NB4 (cell line): ENCODE data around the gene USP6NL.

Experiments
- DNase-seq: peaks from one replicate; pipeline ENCODE4 v3.0.0; 2010; ENCODE audit warnings: low read depth
- H3K4me3 ChIP-seq: one replicate; pipeline ENCODE4 v1.5.1; 2011; ENCODE audit warnings: mild to moderate bottlenecking, low read depth, low read length, moderate library complexity
- MYC ChIP-seq: IDR thresholded peaks from 2 replicates; pipeline ENCODE4 v1.6.1; 2011; ENCODE audit warnings: low read depth, low read length
- POLR2A ChIP-seq: IDR thresholded peaks from 2 replicates; pipeline ENCODE4 v1.6.1; 2011; ENCODE audit warnings: mild to moderate bottlenecking; ENCODE audit not compliant: insufficient read length; ENCODE audit errors: extremely low read depth
- TF ChIP-seq, protein P1 (sequence below): IDR thresholded peaks from 2 replicates; pipeline ENCODE4 v1.6.1; 2011; ENCODE audit warnings: low read depth, low read length
- TF ChIP-seq, protein P2 (sequence below): IDR thresholded peaks from one replicate; pipeline ENCODE4 v1.5.1; 2012; ENCODE audit warnings: low read depth, low read length

The USP6NL gene

DNA sequence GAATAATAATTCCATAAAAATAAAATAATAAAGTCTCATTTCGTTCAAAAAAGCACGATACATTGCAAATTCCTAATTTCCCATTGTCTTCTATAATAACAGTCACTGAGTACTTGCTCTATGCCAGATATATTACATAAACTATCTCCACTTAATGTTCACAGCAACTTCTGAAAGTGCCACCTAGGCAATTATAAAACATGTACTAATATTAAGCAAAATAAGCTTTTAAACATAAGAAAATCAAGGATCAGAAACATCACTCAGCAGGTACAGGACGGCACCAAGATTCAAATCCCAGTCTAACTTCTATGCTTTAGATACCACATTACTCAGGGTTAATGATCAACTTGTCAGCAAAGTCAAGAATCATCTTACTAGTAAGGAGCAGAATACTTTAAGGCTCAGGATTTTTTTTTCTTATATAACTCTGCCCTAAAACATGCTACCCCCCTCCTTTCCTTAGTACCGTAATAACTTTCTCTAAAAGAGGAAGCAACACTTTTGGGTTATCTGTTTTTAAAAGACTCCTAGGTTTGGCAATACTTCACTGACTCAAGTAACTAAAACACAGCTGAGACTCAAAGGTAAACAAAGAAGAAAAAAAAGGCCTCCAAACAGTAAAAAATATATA is 51.3 kb downstream of the USP6NL start:
- peak; percentile 67 for DNase-seq
- H3K4me3 ChIP-seq, result no peak overlapping the region
- TF ChIP-seq, protein P1, sequence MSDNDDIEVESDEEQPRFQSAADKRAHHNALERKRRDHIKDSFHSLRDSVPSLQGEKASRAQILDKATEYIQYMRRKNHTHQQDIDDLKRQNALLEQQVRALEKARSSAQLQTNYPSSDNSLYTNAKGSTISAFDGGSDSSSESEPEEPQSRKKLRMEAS, result no peak
- TF ChIP-seq POLR2A (no peak), MYC (no peak)
- TF ChIP-seq, protein P2, sequence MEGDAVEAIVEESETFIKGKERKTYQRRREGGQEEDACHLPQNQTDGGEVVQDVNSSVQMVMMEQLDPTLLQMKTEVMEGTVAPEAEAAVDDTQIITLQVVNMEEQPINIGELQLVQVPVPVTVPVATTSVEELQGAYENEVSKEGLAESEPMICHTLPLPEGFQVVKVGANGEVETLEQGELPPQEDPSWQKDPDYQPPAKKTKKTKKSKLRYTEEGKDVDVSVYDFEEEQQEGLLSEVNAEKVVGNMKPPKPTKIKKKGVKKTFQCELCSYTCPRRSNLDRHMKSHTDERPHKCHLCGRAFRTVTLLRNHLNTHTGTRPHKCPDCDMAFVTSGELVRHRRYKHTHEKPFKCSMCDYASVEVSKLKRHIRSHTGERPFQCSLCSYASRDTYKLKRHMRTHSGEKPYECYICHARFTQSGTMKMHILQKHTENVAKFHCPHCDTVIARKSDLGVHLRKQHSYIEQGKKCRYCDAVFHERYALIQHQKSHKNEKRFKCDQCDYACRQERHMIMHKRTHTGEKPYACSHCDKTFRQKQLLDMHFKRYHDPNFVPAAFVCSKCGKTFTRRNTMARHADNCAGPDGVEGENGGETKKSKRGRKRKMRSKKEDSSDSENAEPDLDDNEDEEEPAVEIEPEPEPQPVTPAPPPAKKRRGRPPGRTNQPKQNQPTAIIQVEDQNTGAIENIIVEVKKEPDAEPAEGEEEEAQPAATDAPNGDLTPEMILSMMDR, result no peak

DNA sequence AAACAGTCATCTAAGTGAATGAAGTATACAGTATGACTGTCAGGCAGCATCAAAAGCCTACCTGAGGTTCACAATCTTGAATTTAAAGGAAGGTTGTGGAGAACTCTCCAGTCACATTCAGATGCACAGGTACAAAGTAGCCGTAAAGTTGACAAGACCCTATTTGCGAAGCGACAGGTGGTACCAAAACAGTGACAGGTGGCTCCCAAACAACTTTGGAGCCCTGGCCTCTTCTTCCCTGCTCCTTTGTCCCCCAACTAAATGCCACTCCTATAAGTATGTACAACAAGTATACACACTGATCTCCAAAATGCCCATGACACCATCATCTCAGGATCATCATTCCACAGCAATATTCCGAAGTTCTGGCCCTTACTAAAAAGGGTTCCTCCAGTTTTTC is 53.5 kb downstream of the USP6NL start:
- TF ChIP-seq, protein P2, result no peak
- no peak for TF ChIP-seq MYC
- TF ChIP-seq, protein P1, result no peak
- TF ChIP-seq POLR2A, result no peak
- DNase-seq, result no peak
- H3K4me3 ChIP-seq, result no peak overlapping the region

DNA sequence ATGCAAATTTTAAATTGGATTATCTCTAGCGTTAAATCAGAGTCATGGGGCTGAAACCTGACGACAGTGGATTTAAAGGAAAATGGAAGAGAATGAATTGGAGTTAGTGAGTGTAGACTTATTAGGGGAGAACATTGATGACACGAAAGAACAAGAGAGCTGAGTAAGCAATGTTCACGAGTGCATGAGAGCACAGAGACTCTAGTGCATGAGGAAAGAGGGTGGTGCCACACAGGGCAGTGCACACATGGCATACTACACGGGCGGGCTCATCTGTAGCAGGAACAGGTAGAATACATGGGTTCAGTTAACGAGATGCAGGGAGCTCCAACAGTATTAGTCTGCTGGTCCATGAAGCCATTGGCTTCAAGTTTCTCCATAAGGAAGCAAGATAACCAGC is 53.9 kb downstream of the USP6NL start:
- TF ChIP-seq MYC (no peak), POLR2A (no peak)
- TF ChIP-seq, protein P2, result no peak
- TF ChIP-seq, protein P1, result no peak
- no peak overlapping the region for H3K4me3 ChIP-seq
- DNase-seq, result no peak

DNA sequence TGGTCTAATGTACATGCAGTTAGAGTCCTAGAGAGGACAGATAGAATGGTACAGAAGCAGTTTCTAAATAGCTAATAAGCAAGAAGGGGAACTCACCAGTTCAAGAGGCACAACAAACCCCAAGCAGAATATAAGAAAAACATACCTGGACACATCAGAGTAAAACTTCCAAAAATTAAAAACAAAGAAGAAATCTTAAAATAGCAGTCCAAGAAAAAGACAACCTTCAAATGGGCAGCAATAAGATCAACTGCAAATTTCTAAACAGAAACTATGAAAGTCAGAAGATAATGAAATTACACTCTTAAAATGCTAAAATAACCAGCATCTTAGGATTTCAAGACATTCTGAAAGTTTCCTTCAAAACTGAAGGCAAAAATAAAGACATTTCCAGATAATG is 55.9 kb downstream of the USP6NL start:
- no peak for DNase-seq
- no peak overlapping the region for H3K4me3 ChIP-seq
- no peak for TF ChIP-seq POLR2A
- TF ChIP-seq, protein P1, result no peak
- no peak for TF ChIP-seq MYC

DNA sequence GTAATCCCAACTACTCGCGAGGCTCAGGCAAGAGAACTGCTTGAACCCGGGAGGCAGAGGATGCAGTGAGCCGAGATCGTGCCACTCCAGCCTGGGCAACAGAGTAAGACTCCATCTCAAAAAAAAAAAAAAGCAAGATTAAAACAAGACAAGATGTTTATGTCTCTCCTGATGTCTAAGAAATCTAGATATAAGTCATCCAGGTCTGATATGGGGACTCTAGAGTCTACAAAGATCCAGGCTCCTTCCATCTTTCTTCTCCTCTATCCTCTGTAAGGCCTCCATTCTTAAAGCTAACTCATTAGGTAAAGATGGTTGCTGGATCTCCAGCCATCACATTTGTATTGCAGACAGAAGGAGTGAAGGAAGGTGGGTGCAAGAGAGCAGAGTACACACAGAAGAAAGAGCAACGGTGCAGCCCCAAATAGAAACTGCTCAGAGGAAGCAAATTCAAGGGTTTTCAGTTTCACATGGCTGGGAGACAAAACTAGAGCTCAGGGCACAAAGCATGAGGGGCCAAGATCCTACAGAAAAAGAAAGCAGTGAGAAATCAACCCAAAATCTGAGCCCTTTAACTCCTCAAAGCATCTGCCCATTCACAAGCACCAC is 57.6 kb downstream of the USP6NL start:
- no peak overlapping the region for H3K4me3 ChIP-seq
- no peak for DNase-seq
- TF ChIP-seq, protein P2, result no peak
- TF ChIP-seq POLR2A (no peak), MYC (no peak)
- TF ChIP-seq, protein P1, result no peak

DNA sequence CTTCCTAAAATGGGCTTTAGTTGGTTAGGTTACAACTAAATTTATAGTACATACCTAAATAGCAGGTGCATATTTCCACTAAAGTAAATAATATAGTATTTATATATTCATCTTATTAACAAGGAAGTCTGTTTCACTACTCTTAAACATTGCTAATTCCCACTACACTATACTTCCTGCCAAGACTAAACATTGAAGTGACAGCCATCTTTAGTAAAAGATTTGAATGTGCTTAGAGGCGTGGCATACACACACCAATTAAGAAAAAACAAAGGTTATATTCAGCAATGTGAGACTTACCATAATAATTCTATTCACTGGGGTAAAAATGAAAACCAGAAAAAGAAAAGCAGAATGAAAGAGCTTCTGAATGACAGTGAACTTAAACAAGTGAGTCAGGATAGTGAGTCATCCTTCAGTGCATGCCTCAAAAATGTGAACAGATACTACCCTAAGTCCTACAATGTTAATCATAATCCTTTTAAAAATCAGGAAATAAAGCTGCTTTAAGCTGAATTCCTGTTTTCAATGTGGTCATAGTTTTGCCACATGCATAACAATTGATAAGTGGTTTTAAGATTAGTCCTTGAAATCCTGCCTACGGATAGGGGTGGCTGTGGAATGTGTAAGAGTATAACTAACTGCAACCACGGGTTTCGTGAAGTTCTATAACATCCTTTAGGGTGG is 59.4 kb downstream of the USP6NL start:
- H3K4me3 ChIP-seq, result no peak overlapping the region
- no peak for TF ChIP-seq MYC
- TF ChIP-seq, protein P1, result no peak
- no peak for TF ChIP-seq POLR2A
- TF ChIP-seq, protein P2, result no peak
- DNase-seq, result peak; percentile 56
